Esophagus squamous epithelium (tissue), 5 donors: ENCODE data around the gene ACTR2. TPM values are rescaled to one million over a fixed set of nuclear protein-coding genes. Genes with fewer than 3 reads are reported as not detected.

ENCODE experiments used
- DNase-seq: peaks from one replicate; lab custom pipeline; 2025; lab: John Stamatoyannopoulos, UW
- H3K27ac ChIP-seq, 4 donors: fragments of 200-600 bp; sonication (generic); one replicate each; pipeline ENCODE4 v1.5.1; 2016 to 2019; ENCODE audit warnings: mild to moderate bottlenecking in 1 of 4
- H3K27me3 ChIP-seq, 4 donors: fragments of 200-600 bp; sonication (generic); 1 replicate in 3 of 4; 2 replicates in 1 of 4; pipeline versions ENCODE4 v1.5.1 to v1.6.0; 2017 to 2021; ENCODE audit warnings: antibody characterized with exemption in 1 of 4
- H3K36me3 ChIP-seq, 3 donors: fragments of 200-600 bp; sonication (generic); one replicate each; pipeline ENCODE4 v1.5.1; 2016 to 2019
- H3K4me1 ChIP-seq, 3 donors: fragments of 200-600 bp; sonication (generic); one replicate each; pipeline ENCODE4 v1.5.1; 2017 to 2019
- H3K4me3 ChIP-seq, 4 donors: fragments of 200-600 bp; sonication (generic); 1 replicate in 3 of 4; 2 replicates in 1 of 4; pipeline ENCODE4 v1.5.1; 2016 to 2019; ENCODE audit warnings: mild to moderate bottlenecking in 2 of 4, moderate library complexity in 1 of 4
- H3K9me3 ChIP-seq, 3 donors: fragments of 200-600 bp; sonication (generic); one replicate each; pipeline ENCODE4 v1.5.1; 2016 to 2019
- CTCF ChIP-seq, 6 experiments: fragments of 450-650 bp in 4 of 6; fragments of 200-600 bp in 2 of 6; sonication (generic) in 2 of 6; IDR thresholded peaks; one replicate each; pipeline ENCODE4 v1.5.1; 2016 to 2019; ENCODE audit warnings: antibody characterized with exemption in 6 of 6, mild to moderate bottlenecking in 4 of 6, moderate library complexity in 4 of 6
- POLR2A ChIP-seq, 4 donors: fragments of 450-650 bp; IDR thresholded peaks; one replicate each; pipeline ENCODE4 v1.6.1; 2017; ENCODE audit warnings: antibody characterized with exemption in 4 of 4, mild to moderate bottlenecking in 4 of 4, moderate library complexity in 3 of 4
- WGBS, 2 donors: methylation state at CpG; one replicate each; pipeline ENCODE4 v1.1.5; 2018; 5-methylcytosine and 5-hydroxymethylcytosine counted together
- intact Hi-C: fragments of 100-400 bp; cut with DNase I; formaldehyde crosslinking; loops from one replicate; pipeline ENCODE4 v1.15.0; 2022
- total RNA-seq, 4 donors: library from RNA; depleted of rRNA; stranded (reverse); fragments of >200 nt; gene quantifications; one replicate each; pipeline ENCODE4 v1.1.0, GENCODE V29; 2016
- donor health status: DM: yes; HTN: yes; CAD: no.

ACTR2 gene
- total RNA-seq, 4 donors from 2014 or later: 70.6 to 124 (median 91.1) TPM

GRCh38 chr2:65261676-65262075 lies 34.0 kb downstream of the ACTR2 start:
- Histone ChIP-seq H3K27ac (no peak overlapping the region), H3K4me3 (no peak overlapping the region), H3K9me3 (no peaks in the 10 kb centered on the region), H3K4me1 (peaks cover 0 to 7% (median 0%) of the 10 kb centered on the region in 3 donors), H3K27me3 (no peaks in the 10 kb centered on the region), H3K36me3 (peaks cover 0 to 95% (median 4%) of the 10 kb centered on the region in 3 donors)
- intact Hi-C loops: no loop called here
- WGBS, 2 donors: 82 to 88% methylated on average over 3 of the region's 3 CpGs
- TF ChIP-seq CTCF (IDR thresholded peaks at IDR 0.05) (no peak), POLR2A (IDR thresholded peaks at IDR 0.05) (no peak)
- DNase-seq: no peak

DNA sequence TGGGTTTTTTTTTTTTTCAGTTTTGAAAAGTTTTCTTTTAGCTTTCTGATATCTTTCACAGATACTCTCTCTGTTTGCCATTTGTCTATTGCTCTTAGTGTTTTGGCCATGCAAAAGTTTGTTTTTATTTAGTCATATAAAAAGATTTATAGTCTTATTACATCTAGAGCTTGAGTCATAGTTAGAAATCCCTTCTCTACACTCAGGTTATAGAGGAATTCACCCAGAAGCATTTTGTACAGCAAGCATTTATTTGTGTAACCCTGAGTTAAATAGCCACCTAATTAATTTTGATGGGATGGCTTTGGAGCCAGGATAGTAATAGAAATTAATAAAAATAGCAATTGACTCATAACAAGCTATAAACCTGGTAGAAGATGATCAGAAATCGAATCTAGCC lies 35.6 kb downstream of the ACTR2 start:
- DNase-seq: no peak
- H3K27ac ChIP-seq: no peak overlapping the region
- H3K36me3 ChIP-seq: peaks cover 3 to 92% (median 4%) of the 10 kb centered on the region in 3 donors
- H3K27me3 ChIP-seq: no peaks in the 10 kb centered on the region
- H3K9me3 ChIP-seq: no peaks in the 10 kb centered on the region
- H3K4me3 ChIP-seq: no peak overlapping the region
- intact Hi-C loops: no loop called here
- peaks cover 0 to 16% (median 0%) of the 10 kb centered on the region in 3 donors for H3K4me1 ChIP-seq
- no peak for TF ChIP-seq CTCF (IDR thresholded peaks at IDR 0.05)
- TF ChIP-seq POLR2A (IDR thresholded peaks at IDR 0.05): no peak
- WGBS, 2 donors: 84 to 95% methylated on average over 1 of the region's 1 CpG

- Histone ChIP-seq H3K36me3 (peaks cover 4 to 92% (median 5%) of the 10 kb centered on the region in 3 donors), H3K4me1 (peaks cover 0 to 16% (median 0%) of the 10 kb centered on the region in 3 donors), H3K27ac (no peak overlapping the region), H3K4me3 (no peak overlapping the region), H3K27me3 (no peaks in the 10 kb centered on the region), H3K9me3 (no peaks in the 10 kb centered on the region)
- WGBS, 2 donors: 86 to 95% methylated on average over 7 of the region's 7 CpGs
- TF ChIP-seq POLR2A (IDR thresholded peaks at IDR 0.05): no peak
- TF ChIP-seq CTCF (IDR thresholded peaks at IDR 0.05): no peak
- DNase-seq: no peak
- intact Hi-C loops: no loop called here
Measured at GRCh38 chr2:65263986-65264385, 36.4 kb downstream of the ACTR2 start.

DNA sequence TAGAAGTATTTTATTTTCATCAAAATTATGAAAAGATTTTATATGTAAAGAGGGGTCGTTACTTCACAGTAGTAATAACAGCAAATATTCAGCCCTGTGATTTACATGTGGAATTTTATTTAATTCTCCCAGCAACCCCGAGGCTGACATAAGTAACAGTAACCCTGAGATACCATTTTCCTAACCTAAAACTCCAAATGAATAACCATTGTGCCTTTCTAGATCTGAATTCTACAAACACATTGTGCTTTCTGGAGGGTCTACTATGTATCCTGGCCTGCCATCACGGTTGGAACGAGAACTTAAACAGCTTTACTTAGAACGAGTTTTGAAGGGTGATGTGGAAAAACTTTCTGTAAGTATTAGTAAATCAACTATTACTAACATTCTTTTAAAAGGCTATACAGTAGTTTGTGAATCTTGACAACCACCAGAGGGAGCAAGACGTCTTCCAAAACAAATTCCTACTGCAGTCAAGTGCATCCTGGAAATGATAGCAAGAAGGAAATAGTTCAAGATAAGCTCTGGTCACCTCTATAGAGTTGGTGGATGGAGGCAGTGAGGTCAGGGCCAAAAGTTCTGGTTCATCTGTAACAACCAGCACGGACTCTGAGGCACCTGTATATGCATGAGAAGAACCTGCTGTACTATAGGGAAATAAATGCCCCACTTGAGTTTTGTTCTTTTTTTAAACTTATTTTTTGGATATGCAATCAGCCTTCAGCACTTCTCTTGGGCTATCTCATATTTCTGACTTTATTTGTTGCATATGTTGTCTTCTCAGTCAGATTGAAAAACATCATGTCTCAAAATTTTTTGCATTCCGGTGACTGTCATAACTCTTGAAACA lies 37.4 kb downstream of the ACTR2 start:
- peak; percentile 38 to 81 (median 69) for TF ChIP-seq CTCF (IDR thresholded peaks at IDR 0.05)
- no peak for TF ChIP-seq POLR2A (IDR thresholded peaks at IDR 0.05)
- no peak overlapping the region for H3K27ac ChIP-seq
- no peaks in the 10 kb centered on the region for H3K27me3 ChIP-seq
- WGBS, 2 donors: 32 to 48% methylated on average over 8 of the region's 8 CpGs
- H3K9me3 ChIP-seq: no peaks in the 10 kb centered on the region
- no peak for DNase-seq
- H3K36me3 ChIP-seq: peaks cover 4 to 85% (median 5%) of the 10 kb centered on the region in 3 donors
- intact Hi-C loops: loop anchor here (5.0 kb wide), 1 partner anchor 287 kb away; no protein-coding TSS in a partner anchor
- peaks cover 0 to 16% (median 0%) of the 10 kb centered on the region in 3 donors for H3K4me1 ChIP-seq
- H3K4me3 ChIP-seq: no peak overlapping the region

GRCh38 chr2:65265671-65266045 lies 38.0 kb downstream of the ACTR2 start:
- intact Hi-C loops: loop anchor here (5.0 kb wide), 1 partner anchor 287 kb away; no protein-coding TSS in a partner anchor
- Histone ChIP-seq H3K4me1 (peaks cover 0 to 16% (median 0%) of the 10 kb centered on the region in 3 donors), H3K4me3 (no peak overlapping the region), H3K27me3 (no peaks in the 10 kb centered on the region), H3K36me3 (peaks cover 4 to 84% (median 5%) of the 10 kb centered on the region in 3 donors), H3K9me3 (no peaks in the 10 kb centered on the region), H3K27ac (no peak overlapping the region)
- TF ChIP-seq POLR2A (IDR thresholded peaks at IDR 0.05): no peak
- TF ChIP-seq CTCF (IDR thresholded peaks at IDR 0.05): no peak
- DNase-seq: no peak
